GM21825 (cell line): ENCODE data around the gene PLCH2.

Source experiments
- ATAC-seq: cut with Tn5 transposase; IDR thresholded peaks from one replicate; pipeline ENCODE4 v1.9.1; 2021; ENCODE audit warnings: mild to moderate bottlenecking, moderate library complexity; ENCODE audit not compliant: unreplicated experiment

The PLCH2 gene

DNA sequence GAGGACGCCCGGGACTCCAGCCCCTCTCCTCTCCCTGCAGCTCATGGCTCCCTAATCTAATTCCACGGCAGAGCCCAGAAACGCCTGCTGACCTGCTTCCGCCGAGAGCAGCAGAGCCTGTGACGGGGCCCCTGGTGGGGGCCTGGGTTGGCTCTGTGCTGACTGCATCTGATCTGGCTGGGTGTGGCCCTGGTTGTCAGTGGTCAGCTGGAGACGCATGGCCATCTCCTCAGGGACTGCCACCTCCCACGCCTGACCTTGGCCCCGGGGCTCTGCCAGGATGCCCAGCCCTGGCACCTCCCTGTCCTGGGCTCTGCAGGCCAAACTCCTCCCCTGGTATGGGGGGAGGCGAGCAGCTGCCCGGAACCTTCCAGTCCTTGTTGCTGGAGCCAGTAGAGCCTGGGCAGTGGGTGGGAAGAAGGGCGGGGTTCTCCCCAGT is 1.1 kb upstream of the PLCH2 start:
- no peak for ATAC-seq

DNA sequence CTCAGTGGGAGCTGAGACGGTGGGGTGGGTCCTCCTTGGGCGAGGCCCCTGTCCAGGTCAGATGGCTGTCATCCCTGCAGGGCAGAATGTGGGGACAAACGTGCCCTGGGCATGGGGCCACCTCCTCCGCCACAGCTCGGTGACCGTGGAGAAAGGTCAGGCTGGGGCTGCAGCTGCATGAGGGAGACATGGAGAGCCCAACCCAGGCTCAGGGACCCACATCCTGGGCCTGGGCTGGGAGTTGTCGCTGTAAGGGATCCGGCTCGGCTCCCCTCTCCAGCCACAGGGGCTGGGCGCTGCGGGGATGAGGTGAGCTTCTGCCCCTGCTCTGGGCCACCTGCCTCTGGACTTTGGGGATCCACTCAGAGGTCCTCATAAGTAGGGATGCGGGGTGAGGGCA is 518 bp upstream of the PLCH2 start:
- ATAC-seq, result no peak

DNA sequence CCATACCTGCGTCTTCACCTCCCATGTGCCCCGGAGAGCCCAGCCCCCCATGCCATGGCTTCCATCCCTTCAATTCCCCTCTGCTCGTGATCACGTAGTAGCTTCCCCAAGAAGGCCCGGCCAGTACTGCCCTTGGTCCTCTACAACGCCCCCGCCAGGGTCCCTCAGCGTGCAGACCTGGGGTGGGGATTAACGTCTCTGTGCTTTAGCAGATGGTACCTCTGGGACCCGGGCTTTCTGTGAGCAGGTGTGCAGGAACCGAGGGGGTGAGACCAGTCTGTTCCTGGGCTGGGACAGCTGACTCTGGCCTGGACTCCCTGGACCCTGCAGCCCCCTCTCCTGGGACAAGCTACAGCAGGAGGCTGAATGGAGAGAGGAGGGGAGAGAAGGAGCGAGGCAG is 1.2 kb downstream of the PLCH2 start:
- ATAC-seq, result no peak

DNA sequence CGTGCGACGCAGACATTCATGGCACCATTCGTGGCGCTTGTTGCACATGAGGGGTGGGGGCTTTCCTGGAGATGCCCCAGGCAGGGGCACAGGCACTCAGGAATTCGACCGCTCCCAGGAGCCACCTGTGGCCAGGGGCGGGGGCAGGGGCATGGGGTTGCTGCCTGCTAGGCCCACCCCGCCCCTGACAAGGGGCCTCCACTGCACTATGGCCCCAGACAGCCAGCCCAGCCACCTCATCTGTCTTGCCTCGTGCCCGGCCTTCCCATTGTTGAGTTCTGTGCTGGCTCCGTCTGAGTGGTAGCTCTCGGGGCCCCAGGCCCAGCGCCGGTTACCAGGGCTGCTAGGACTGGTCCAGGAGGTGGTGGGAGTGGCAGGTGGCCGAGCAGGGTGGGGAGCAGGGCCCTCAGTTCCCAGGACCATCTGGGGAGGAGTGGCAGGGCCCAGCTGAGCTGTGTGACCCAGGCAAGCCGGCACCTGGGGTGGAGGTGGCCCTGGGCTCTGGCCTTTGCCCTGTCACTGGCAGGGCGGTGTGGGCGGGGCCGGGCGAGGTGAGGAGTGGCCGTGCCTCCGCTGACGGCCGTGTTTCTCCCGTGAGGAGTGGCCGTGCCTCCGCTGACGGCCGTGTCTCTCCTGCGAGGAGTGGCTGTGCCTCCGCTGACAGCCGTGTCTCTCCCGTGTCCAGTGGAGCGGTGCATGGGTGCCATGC is 1.9 kb downstream of the PLCH2 start:
- ATAC-seq, result no peak

DNA sequence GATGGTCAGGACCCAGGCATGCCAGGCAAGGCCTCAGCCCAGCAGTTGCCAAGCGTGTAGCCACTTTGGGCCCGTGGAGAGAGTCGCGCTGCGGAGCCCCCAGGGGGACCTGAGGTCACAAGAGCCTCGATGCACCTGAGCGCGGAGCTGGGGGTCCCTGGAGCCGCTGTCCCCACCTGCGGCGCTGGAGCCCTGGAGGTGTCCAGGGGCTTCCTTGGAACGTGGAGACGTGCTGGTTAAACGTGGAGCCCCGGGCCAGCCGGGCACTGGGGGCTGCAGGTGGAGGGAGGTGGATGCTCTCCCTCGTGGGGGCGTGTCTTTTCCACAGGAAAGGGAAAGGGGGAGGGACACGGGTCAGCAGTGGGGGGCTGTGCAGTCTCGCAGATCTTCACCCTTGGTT is 3.1 kb downstream of the PLCH2 start:
- ATAC-seq, result no peak

DNA sequence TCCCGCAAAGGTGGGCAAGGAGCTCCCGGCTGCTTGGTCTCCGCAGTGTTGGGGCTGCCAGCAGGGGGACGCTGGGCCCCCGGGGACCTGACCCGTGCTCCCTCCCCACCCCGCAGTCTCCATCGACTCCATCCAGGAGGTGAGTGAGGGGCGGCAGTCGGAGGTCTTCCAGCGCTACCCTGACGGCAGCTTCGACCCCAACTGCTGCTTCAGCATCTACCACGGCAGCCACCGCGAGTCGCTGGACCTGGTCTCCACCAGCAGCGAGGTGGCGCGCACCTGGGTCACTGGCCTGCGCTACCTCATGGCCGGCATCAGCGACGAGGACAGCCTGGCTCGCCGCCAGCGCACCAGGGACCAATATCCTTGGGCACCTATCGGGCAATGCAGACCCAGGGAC is 3.5 kb downstream of the PLCH2 start:
- ATAC-seq, result no peak

DNA sequence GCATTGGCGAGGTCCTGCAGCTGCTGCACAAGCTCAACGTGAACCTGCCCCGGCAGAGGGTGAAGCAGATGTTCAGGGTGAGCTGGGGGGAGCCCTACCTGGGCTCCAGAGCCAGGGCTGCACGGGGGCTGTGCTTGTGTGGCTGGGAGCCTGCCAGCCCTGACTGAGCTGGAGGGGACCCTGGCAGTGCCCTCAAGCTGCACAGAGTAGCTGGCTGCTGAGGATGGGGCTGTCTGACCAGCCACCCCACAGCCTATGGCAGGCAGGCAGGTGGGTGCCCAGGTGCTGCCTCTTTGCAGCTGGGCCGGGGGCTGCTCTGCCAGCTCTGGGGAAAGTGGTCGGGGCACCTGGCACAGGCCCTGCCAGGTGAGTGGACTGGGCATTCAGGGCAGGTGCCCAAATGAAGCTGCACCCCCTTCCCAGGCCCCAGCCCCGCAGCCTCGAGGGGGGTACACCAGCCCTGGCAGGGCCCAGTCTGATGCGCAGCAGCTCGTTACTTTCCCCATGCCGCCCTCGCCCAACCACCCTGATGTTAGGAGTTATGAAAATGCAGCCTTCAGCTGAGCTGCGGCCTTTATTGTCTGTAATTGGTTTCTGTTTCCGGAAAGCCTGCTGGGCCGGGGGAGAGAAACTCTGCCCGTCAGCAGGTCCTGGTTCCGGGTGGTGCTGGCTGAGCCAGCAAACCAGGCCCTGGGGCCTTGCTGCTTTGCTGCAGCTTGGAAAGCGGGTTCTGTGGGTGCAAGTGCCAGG is 4.3 kb downstream of the PLCH2 start:
- no peak for ATAC-seq

DNA sequence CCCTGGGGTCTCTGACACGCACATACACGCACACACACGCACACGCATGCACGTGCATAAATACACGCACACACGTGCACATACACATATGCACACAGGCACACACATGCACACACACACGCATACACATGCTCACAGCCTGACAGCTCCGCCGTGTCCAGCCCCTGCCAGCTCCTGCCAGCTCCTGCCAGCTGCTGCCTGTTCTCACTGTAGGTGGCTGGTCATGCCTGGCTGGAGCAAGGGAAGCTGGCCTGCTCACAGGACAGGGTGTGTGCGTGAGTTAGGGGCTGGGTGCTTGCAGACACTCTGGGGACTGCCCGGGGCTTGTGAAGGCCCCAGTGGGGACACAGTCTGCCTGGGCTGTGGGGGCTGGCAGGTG is 4.9 kb downstream of the PLCH2 start:
- ATAC-seq, result no peak

DNA sequence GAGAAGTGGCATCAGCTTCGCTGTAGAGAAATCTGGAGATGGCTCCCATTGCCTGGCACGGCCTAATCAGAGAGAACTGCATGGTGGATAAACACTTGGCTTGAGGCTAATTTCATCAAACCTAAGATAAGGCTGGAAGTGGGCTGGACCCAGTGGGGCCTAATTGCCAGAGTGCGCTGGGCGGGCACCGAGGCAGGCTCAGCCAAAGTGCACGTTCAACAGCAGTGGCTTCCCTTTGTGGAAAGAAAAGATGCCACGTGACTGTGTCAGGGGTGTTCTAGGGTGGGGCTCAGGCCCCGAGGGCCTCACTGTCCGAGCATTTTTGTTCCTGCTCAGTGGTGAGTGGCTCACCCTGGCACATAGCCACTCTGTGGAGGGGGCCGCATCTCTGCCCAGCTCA is 5.8 kb downstream of the PLCH2 start:
- no peak for ATAC-seq

DNA sequence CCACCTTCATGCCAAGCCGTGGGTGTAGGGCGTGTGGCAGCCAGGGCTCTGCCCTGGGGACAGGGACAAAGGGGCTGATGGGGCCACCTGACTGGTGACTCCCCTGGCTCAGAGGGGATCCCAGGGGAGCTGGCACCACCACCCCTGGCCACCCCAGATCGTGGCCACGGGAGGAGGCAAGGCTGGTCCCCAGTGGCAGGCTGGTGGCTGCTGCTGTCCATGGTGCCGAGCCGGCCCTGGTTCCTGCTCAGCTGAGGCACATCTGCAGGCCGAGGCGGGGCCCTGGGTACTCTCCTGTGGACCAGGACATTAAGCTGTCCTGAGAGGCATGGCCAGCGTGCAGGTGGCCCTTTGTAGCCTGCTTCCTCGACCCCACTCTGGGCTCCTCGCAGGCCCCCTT is 6.5 kb downstream of the PLCH2 start:
- no peak for ATAC-seq

DNA sequence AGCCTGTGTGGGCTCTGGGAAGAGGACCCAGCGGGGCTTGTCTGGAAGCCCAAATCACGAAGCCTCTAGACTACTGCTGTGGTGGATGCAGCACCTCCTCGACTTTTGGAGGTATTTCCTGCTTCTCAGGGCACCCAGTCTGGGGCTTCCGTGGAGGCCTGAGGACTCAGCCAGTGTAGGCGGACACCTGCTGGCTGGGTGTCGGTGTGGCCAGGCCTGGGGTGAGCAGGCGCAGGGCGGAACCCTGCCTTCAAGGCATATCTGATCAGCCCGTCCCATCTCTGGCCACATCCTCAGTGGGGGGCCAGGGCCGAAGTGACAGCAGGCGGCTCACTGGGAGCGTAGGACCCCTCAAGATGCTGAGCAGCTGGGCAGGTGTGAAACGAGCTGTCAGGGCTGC is 6.9 kb downstream of the PLCH2 start:
- ATAC-seq, result no peak

DNA sequence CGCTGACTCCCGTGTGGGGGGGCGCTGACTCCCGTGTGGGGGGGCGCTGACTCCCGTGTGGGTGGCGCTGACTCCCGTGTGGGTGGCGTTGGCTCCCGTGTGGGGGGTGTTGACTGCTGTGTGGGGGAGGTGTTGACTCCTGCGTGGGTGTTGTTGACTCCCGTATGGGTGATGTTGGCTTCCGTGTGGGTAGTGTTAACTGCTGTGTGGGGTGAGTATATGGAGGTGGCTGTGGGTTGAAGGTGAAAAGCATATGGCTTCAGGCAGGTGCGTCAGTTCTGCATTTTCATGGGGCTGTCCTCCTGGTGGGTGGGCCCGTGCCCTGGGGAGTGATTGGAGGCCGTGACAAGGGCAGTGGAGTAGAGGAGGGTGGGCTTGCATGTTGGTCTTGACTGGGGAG is 7.9 kb downstream of the PLCH2 start:
- no peak for ATAC-seq

DNA sequence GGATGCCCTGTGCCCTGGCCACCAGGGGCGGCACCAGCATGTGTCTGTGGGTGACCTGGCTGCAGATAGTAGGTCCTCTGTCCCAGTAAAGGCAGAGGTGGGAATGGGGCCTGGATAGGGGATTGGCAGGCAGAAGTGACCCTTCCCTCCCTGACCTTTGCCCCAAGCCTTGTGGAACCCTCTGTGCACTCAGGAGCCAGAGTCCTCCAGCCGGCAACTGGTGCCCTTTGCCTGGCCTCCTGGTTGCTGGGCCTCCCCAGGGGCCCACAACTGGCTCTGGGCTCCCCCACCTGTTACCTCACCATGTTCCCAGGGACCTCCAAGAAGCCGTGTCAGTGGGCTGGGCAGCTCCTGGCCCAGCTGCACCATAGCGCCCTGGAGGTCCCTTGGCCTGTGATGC is 10.0 kb downstream of the PLCH2 start:
- no peak for ATAC-seq

DNA sequence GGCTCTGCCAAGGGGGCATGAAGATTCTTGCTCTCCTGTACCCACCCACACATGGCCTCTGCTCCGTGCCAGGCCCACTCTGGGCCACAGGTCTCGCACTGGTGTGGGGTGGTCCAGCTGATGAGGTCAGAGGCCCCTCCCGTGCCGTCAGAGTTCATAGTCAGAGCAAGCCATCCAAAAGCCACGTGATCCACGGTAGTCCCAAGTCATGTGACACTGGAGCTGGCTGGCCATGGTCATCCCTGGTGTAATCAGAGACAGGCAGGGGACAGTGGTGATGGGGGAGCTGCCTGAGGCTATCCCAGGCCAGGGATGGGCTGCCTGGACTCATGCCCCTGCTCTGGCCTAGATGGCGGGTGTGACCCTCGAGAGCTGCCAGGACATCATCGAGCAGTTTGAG is 10.5 kb downstream of the PLCH2 start:
- no peak for ATAC-seq

DNA sequence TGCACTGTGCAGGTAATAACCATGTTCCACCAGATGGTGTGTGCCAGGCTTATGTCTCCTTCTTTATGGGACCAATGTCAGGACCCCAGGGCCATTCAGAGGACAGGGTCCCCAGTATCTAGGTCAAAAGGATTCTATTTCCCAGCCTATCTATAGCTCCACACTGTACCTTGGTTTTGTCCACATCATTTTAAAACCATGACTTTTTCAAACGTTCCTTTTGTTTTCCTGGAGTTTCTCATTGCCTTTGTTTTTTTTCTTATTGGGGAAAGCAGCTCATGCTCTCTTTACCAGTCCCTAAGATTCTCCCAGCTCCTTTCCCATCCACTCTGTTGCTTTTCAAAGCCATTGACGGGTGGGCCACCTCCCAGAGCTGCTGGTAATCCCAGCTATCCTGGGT is 12.6 kb downstream of the PLCH2 start:
- no peak for ATAC-seq

DNA sequence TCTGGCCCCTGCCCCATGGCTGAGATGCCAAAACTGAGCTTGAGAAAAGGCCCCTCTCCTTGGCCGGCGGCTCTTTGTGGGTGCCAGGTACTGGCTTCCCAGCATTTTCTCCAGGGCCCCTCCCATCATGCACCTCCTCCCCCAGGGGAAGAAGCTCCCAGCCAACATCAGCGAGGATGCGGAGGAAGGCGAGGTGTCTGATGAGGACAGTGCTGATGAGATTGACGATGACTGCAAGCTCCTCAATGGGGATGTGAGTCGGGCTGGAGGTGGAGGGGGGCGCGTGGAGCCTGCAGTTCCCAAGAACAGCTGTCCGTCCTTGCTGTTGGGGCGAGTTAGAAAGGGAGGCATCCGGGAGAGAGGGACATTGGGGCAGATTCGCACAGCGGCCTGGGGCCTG is 13.5 kb downstream of the PLCH2 start:
- ATAC-seq, result no peak

DNA sequence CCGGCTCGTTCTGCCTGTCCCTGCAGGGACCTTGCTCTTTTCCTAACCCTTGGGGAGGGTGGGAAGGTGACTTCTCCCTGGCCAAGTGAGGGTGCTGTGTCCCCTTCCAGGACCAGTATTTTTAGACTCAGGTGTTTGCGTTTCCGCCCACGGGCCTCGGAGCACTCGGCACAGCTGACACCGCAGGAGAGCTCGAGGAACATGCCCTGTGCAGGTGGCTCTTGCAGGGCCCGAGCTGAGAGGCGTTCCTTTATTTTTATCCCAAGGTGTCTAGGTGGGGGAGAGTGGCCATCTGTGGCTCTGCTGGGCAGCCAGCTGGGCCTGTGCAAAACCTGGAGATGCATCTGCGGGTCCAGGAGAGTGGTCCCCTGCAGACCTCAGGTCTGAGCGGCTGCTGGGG is 16.0 kb downstream of the PLCH2 start:
- ATAC-seq, result no peak

DNA sequence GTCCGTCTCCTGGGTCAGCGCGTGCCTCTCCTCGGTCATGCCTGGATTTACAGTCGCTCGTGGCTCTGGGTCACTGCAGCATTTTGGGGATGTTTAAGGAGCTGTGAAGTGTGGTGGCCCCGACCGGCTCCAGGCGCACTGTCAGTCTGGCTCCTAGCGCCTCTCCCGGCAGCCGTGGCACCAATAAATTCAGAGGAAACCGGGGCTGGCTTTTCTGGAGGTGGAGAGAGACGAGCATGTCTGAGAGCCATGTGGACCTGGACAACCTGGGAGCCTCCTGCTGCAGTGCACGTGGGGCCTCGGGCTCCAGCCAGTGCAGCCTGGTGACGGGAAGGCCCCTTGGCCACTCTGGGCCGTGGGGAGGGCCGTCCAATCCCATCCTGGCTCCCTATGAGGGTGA is 17.1 kb downstream of the PLCH2 start:
- ATAC-seq, result no peak

DNA sequence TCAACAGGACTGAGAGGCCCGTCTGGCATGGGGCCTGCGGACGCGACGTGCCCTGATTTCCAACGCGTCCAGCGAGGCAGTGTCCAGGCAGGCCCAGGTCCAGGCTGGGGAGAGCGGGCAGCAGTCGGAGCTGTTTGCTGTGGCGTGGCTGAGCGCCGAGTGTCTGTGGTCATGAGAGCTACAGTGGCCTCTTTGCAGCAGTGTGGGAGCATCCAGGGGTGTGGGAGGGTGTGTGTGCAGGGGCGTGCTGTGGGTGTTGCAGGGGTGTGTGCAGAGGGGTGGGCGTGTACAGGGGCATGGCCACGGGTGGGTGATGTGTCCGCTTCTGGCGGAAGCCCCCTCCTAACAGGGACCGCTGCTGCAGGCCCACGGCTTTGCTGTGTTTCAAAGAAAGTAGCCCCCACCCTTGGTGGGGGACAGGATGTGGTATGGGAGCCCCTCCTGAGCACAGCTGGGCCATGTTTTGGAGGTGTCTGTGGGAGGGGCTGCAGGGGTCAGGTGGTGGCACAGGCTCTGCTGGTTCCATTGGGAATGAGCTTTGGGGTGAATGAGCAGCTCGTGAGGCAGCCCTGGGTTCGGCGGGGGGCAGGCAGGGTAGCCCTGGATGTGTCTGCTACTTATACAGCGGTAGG is 17.7 kb downstream of the PLCH2 start:
- ATAC-seq, result no peak

DNA sequence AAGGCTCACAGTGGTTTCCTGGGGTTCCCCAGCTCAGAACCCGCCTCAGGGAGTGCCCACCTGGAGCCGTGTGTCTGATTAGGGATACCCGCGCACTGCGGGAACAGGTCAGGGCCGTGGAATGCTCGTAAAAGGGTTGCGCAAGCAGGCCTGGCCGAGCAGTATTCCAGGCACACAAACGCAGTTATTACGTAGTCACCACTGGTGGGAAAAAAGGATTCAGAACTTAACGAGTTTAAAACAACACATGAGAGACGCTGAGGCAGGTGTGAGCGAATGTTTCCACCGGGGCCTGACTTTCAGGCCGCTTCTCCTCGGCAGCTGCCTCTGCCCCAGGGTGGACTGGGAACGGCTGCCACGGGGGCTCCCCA is 18.2 kb downstream of the PLCH2 start:
- ATAC-seq, result no peak

DNA sequence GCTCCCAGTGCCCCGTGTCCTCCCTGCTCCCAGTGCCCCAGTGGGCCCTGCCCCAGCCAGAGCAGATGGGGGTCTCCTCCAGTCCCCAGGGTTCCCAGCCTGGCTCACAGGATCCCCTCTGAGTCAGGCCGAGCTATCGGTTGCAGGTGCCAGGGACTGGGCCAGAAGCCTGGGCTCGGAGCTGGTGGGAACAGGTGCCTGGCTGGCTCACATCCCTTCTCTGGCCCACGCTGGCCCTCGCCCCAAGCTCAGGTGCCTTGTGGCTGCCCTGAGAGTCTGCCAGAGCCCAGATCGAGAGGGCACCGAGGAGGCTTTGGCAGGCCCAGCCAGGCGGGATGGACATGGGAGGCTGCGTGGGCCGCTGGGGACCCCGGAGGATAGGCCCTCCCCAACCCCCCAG is 18.9 kb downstream of the PLCH2 start:
- no peak for ATAC-seq

DNA sequence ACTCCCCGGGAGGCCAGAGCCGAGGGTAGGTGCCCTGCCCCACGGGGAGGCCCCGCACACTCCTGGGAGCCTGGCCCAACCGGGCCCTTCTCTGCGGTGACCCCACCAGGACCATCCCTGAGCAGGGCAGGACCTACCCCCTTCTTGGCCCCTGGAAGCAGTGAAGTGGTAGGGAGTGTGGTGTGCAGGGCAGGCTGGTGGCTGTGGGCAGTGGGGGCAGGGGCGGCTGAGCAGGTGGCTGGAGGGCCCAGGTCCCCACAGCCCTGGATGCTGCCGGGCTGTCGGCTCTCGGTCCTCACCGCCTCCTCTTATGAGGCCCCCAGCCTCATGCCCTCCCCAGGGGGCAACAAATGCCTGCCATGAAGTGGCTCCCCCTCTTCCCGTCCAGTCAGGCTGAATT is 19.5 kb downstream of the PLCH2 start:
- ATAC-seq, result no peak
